Uterus (tissue), 2 donors: ENCODE data around the gene ME3.

Source experiments
- CTCF ChIP-seq, 4 experiments: fragments of 200-600 bp in 2 of 4; fragments of 450-650 bp in 2 of 4; sonication (generic) in 2 of 4; IDR thresholded peaks; one replicate each; pipeline ENCODE4 v1.5.1; 2016 to 2019; ENCODE audit warnings: antibody characterized with exemption in 4 of 4, mild to moderate bottlenecking in 2 of 4, moderate library complexity in 1 of 4
- POLR2A ChIP-seq, 2 donors: fragments of 450-650 bp; IDR thresholded peaks; one replicate each; pipeline ENCODE4 v1.6.1; 2016; ENCODE audit warnings: antibody characterized with exemption in 2 of 2, mild to moderate bottlenecking in 1 of 2, moderate library complexity in 1 of 2

- no peak for TF ChIP-seq POLR2A (IDR thresholded peaks at IDR 0.05)
- no peak for TF ChIP-seq CTCF (IDR thresholded peaks at IDR 0.05)
These were observed 204.2 kb downstream of the ME3 start for GRCh38 chr11:86468169-86468568.
